HG03571 (cell line): Measurements from ENCODE around the gene WDR45B.
"Not testable (repeated sequence)": the region's sequence is repeated elsewhere in the genome, so short reads cannot be mapped to it uniquely, and the experiment has no call there.

ENCODE experiments used
- ATAC-seq: cut with Tn5 transposase; IDR thresholded peaks from one replicate; pipeline ENCODE4 v1.9.1; 2021; ENCODE audit not compliant: unreplicated experiment

The WDR45B gene

DNA sequence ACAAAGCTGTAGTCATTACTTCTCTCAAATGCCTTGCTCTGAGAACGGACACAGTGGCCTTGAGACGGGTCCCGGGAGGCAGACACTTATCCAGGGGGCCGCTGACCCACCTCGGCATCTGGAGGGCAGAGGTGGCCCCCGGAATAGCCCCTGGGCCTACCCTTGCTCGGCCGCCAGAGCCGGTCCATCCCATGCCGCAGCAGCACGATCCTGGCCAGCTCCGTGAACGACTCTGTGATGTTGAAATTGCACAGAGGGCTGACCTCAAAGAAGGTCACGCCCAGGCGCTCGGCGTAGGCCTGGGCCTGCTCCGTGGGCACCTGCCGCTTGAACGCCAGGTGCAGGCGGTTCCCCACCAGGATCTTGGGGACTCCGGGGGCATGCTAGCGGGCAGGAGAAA lies 10.1 kb upstream of the WDR45B start:
- no peak for ATAC-seq

DNA sequence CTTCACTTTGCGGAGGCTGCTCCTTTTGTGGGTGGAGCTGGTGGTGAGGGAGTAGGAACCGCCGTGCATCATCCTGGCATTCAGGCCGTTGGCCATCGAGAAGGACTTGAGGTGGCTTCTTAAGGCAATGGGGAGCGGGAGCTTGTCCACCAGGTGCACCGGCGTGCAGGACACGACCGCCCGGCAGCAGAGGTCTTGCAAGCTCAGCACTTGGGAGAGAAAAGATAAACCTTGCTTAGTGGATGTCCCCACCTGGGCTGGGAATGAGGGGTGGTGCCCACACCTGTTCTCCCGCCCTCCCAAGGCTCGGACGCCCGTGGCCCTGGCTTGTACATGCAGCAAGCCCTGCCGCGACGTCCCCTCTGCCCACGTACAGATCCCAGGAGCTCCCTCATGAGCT lies 9.7 kb upstream of the WDR45B start:
- no peak for ATAC-seq

DNA sequence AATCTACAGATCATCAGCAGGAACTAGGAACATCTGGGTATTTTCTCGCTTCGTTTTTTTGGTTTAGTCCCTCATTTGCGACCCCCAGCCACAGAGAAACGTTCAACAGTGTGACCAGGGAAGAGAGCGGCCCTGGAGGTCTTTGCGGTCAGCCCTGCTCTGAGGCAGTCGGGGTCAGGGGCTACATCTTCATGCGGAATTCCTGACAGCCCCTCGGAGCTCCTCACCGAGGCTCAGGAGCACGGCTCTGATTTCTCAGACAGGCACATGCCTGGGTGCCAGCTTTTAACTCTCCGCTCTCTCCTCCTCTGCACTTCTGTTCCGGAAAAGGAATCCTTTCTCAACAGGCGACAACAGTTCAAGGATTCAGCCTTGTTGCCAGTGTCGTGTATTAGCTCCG lies 8.0 kb upstream of the WDR45B start:
- ATAC-seq, result no peak

DNA sequence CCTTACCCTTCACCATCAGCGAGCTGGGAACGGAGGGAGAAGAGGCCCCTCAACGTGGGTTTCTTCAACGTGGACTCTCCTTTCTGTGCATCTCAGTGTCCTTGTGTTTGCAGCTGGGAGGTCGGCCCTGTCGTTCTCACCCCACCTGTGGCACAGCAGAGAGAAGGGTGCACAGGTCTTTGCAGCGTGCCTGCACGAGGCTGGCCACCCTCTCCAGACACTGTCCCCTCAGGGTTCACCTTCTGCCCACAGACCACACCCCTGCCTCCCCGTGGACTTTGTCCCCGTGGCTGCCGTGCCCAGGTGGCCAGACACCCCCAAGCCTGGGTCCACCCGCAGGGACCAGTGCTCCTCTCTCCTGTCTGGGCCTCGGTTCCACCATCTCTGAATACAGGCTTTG lies 7.3 kb upstream of the WDR45B start:
- no peak for ATAC-seq

DNA sequence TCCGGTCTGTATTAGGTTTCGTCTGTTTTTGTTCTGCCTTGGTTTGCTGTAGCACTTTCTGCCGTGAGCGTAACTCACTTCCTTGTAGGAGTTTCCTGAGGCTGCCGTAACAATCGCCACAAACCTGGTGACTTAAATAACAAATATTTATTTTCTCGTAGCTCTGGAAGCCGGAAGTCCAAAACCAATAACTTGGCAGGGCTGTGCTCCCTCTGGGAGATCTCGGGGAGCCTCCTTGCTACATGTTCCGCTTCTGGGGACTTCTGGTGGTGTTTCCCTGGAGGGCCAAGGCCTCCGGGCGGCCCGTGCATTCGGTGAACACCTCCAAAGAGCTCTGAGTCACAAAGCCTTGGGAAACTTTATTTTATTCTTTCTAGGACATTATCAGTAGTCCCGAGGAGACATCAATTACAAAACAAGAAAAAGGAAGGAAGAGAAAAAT lies 6.8 kb upstream of the WDR45B start:
- no peak for ATAC-seq

DNA sequence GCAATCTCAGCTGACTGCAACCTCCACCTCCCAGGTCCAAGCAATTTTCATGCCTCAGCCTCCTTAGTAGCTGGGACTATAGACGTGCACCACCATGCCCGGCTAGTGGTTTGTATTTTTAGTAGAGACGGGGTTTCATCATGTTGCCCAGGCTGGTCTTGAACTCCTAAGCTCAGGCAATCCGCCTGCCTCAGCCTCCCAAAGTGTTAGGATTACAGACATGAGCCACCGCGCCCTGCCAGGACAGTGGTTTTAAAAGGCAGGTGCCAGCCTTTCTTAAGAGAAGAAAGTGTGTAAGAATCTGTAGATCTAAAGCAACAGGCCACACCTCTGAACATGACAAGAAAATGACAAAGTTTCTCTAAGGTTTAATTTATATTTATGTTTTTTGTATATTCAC lies 6.4 kb upstream of the WDR45B start:
- ATAC-seq, result not testable (repeated sequence)

DNA sequence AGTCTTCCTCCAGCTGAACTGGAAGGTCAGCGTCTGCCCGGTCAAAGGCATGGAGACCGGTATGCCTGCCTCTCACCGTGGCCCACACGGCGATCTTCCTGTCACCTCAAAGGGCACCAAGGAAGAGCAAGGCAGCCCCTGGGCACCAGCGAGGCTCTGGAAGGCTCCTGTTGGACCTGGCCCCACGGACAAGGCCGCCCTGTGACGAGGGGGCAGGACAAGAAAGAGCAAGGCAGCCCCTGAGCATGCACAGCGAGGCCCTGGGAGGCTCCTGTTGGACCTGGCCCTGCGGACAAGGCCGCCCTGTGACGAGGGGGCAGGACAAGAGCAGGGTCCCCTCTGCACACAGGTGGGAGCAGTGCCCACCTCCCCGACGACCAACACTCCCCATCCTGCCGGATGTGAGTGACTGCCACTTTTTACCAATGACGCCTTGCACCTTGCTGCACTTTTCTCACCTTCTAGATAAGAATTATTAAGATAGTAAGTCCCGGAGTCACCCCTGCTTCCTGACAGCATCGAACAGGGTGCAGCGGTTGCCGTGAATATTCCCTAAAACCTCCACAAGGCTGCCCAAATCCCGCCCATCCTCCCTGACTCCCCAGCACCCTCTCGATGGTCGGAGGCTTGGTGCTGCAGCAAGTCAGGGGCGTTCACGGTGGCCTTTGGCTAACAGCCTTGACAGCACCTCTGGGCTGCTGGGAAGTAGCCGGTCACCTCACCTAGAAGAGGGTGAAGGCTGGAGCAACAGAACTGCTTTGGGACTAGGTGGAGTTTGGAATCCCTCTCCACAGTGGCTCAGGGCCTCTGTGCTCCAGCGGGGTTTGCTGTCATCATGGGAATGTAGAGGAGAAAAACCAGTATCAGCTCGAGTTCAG lies 5.6 kb upstream of the WDR45B start:
- ATAC-seq, result no peak

DNA sequence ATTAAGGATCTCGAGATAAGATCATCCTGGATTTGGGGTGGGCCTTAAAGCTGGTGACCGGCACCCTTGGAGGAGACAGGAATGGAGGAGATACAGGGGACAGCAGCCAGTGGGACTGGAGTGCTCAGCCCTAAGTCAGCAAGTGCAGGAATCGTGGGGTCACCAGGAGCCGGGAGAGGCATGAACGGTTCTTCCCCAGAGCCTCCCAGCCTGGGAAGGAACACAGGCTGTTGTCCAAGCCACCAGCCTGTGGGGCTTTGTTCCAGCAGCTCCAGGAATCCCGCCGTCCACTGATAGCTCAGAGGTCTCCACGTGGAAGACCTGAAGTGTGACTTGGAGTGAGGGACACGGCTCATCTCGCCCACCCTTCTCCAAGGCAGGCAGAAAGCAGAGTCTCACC lies 2.5 kb upstream of the WDR45B start:
- no peak for ATAC-seq

DNA sequence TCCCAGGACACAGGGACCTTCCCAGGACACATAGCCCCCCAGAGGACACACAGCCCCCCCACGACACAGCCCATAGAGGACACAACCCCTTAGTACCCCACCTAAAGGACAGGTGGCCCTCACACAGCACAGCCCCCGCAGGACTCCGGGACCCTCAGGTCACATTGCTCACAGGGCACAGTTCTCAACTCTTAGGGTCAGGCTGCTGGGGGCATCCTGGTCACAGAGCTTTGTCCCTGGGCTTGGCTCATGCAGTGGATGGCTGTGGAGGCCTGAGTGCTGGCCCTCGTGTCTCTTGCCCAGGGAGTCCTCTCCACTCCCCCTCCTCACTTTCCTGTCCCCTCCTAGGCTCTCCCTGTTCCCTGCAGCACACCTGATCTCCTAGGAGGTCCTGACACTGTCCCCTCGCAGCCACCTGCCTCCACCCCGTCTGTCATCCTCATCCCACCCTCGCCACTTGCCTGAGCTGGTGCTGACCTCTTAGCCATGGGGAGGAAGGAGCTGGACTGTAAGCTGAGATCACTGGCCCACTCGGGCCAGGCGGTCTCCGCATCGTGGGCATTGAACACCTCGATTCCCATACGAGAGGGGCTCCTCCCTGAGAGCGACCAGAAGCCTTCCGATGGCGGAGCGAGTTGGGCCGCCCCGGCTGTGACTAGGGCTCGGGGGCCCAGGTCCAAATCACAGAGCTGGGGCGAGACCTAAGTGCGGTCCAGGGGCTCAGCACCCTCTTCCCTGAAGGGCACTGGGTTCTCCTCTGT lies 1.4 kb upstream of the WDR45B start:
- no peak for ATAC-seq

DNA sequence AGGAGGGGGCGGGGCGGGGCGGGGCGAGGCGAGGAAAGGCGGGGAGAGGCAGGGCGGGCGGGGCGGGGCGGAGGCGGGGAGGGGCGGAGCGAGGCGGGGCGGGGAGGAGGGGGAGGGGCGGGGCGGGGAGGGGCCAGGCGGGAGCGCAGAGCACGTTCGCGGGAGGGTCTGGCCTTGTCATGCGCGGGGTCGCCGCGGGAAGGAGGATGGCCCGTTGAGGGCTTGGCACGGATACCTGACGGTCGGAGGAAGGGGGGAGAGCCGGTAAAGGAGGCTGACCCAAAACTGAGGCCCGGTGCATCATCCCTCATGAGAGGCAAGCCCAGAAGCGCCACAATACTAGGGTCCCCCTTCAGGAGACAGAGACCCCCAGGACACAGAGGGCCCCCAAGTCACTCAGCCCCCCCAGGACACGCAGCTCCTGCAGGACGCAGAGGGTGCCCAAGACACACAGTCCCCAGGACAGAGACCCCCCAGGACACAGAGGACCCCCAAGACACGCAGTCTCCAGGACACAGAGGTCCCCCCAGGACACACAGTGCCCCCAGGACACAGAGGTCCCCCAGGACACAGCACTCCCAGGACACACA lies 593 bp upstream of the WDR45B start:
- ATAC-seq, result no peak

DNA sequence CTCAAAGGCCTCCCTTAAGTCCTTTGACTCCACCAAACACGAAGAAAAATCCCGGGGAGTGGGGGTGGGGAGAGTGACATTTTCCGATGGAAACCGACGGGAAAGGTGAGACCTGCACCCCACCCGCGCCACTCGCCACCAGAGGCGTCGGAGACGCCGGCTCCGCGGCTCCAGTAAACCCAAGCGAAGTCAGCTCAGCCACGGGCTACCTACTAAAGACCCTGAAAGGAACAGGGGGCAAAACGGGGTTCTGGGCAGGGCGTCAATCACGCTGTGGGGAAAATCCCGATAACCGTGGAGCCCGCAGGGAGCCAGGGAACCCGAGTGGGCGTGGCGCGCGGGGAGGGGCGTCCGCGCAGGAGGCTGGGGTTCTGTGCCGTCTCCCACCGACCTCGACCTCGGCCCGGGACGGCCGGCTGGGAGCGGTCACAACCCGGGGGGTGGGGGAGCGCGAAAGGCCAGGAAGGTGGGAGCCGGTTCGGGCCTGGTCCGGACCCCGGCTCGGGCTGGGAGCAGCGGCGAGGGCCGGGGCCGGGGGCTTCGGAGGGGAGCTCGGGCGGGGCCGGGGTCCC lies 565 bp downstream of the WDR45B start:
- ATAC-seq, result peak; percentile 29

DNA sequence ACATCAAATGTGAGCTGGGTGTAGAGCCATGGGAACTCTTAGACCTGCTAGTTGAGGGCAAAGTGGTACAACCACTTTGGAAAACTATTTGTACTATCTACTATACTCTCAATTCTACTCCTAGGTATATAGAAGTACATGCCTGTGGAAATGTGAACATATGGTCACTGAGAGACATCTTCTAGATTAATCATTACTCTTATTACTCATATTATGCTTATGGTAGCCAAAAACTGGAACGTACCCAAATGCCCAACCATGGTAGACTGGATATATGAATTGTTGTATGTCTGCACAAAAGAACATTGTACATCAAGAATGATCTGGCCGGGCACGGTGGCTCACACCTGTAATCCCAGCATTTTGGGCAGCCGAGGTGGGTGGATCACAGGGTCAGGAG lies 2.7 kb downstream of the WDR45B start:
- ATAC-seq, result no peak

DNA sequence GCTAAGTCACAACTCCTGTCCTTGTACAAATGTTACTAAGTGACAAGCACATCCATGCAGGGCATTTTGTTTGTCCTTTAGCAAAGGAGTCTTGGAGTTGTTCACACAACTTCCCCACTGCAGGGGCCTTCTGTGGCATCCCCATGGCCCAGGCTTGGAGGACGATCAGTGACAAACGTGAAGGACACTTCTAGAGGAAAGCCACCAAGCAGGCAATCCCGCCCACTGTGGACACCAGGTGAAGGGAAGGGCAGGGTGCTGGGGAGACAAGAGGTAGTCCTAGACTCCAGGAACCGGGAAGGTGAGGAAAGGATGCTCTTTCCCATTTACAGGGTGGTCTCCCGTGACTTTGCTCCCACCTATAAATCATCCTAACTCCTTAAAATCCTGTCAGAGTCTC lies 4.1 kb downstream of the WDR45B start:
- ATAC-seq, result no peak

DNA sequence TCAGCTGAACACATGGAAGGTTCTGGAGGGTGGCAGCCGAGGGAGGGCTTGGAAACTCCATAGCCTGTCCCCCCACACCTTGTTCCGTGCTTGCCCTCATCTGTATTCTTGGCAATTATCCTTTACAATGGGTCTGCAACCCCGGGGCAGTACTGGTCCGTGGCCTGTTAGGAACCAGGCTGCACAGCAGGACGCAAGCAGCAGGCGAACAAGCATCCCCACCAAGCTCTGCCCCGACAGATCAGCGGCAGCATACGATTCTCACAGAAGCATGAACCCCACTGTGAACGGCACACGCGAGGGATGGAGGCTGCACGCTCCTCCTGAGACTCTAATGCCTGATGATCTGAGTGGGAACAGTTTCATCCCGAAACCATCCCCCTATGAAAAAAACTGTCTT lies 6.2 kb downstream of the WDR45B start:
- no peak for ATAC-seq

DNA sequence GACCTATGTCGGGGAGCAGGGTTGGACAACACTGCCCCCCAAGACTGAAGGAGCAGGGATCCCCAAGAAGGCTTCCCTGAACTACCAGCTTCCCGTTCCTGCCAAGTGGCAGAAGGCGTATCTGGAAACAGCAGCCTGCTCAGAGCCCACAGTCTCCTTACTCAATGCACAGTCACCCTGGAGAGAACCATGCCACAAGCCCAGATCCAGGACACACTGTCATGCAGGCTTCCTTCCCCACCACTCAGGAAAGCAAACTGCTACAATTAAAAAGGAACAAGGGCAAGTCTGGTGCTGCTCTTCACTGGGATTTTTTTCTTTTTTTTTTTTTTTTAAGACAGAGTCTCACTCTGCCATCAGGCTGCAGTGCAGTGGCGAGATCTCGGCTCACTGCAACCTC lies 8.2 kb downstream of the WDR45B start:
- ATAC-seq, result no peak

DNA sequence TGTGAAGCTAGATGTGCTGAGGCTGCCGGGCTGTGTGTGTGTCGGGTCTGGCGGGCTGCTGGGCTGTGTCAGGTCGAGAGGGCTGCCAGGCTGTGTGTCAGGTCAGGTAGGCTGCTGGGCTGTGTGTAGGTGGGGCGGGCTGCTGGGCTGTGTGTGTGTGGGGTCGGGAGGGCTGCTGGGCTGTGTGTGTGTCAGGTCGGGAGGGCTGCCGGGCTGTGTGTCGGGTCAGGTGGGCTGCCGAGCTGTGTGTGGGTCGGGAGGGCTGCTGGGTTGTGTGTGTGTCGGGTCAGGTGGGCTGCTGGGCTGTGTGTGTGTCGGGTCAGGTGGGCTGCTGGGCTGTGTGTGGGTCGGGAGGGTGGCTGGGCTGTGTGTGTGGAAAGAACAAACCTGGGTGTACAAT lies 8.6 kb downstream of the WDR45B start:
- no peak for ATAC-seq

DNA sequence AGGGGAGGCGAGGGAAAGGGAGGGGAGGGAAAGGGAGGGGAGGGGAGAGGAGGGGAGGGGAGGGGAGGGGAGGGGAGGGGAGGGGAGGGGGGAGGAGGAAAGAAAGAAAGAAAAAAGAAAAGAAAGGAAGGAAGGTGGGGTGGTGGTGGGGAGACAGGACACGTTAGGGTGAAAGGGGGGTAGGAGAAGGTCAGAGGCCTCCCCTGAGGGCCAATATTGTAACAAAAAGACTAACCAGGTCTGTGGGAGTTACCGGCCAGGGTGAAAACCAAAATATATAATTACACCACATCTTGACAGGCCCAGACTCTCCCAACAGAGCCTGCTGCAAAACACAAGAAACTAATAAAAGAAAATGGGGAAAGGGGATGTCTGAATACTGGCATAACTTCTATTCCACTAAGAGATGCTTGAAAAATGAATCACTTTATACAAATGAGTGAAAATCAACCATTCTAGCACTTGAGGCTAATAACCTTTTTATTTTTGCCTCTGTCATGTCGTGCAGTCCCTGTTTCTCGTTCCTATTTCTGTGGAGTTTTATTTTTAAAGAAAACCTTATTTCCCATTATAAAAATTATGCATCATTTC lies 10.0 kb downstream of the WDR45B start:
- ATAC-seq, result no peak

DNA sequence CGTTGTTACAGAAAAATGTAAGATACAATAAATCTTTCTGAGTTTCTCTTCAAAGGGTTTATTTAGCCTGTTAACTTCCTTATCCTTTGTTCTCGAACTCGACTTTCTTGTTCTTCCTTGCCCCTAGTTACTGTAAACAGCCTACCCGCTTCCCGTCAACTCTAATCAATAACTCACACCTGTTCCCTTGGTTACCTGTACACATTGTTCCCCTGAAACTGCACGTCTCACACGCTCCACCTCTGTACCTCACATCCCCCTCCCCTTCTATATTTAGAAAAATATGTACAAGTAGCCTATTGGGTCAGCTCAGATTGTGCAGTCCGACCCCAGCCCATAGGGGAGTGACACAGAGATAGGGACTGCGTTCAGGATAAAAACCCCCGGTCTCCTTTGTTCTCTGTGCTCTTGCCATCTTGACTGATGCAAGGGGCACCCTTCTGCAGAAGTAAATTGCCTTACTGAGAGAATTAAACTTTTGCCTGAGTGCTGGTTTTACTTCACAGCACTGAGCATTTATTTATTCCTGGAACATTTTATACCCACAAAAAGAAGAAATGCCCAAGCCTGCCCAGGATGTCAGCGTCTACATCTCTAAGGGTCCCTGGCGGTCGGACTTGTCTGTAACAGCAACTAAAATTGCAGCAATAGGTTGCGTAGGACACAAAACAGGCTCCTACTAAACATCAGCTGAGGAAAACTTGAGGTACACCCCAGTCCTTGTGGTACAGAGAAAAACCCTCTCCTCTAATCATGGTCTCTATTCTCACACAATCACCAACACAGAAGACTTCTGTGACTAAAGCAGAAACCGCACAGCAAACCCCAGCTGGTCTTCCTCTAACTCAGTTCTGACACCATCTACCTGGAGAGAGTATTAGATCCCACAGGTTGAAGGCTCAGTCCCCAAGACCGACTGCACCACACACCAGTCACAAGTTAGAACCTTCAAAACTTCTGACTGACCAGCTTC lies 11.3 kb downstream of the WDR45B start:
- ATAC-seq, result no peak

DNA sequence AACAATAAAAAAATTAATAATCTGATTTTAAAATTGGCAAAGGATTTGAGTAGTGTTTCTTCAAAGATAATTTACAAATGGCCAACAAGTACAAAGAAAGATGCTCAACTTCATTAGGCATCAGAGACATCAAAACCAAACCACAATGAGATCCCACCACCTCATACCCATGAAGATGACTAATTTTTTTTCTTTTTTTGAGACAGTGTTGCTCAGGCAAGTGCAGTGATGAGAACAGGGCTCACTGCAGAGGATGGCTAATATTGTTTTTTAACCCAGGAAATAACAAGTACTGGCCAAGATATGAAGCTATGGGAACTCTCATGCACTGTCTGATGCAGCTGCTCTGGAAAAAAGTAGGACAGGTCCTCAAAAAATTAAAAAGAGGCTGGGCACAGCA lies 14.9 kb downstream of the WDR45B start:
- no peak for ATAC-seq

DNA sequence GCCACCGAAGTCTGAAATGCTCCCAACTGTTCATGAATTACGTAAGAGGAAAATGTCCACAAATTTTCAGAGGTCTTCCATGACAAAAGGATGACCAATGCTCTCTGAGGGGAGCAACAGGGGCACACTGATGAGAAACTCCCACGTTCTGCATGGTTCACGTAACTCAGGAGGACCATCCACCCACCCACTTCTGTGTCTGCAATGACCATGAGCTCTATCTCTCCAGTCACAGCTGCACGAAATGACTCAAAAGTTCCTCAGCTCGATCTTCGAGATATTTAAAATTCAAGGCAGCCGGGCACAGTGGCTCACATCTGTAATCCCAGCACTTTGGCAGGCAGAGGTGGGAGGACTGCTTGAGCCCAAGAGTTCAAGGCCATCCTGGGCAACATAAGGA lies 15.8 kb downstream of the WDR45B start:
- ATAC-seq, result no peak
